Right ventricle myocardium inferior (tissue), 1 donor: ENCODE data around the gene LRRC8E. TPM values are rescaled to one million over a fixed set of nuclear protein-coding genes. Genes with fewer than 3 reads are reported as not detected.

Experiments used
- ATAC-seq: fragments of 200-7000 bp; cut with Tn5 transposase; one replicate; pipeline ENCODE4 v1.9.1; 2020; ENCODE audit warnings: mild to moderate bottlenecking, moderate library complexity
- DNase-seq: peaks from one replicate; pipeline ENCODE4 v3.0.0; 2021; ENCODE audit errors: missing footprints
- intact Hi-C: fragments of 100-400 bp; cut with DNase I; formaldehyde crosslinking; loops from one replicate; pipeline ENCODE4 v1.11.0; 2022
- total RNA-seq: library from RNA; stranded (reverse); fragmentation: NEBNext Ultra II Directional; extraction: Animal tissue kit (Norgen Biotek cat#: 25700); gene quantifications from one replicate; pipeline ENCODE4 v1.2.1, GENCODE V29; 2021
- donor health status: DM: no; HTN: yes; CAD: no; lungs with severe emphysema.

The LRRC8E gene
- total RNA-seq, 1 donor from 2014 or later = 2.5 TPM

DNA sequence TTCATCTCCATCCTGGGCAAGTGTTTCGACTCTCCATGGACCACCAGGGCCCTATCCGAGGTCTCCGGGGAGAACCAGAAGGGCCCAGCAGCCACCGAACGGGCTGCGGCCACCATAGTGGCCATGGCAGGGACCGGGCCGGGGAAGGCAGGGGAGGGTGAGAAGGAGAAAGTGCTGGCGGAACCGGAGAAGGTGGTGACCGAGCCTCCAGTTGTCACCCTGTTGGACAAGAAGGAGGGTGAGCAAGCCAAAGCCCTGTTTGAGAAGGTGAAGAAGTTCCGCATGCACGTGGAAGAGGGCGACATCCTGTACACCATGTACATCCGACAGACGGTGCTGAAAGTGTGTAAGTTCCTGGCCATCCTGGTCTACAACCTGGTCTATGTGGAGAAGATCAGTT, 10.7 kb downstream of the LRRC8E start:
- intact Hi-C loops = no loop called here
- peak; percentile 47 for DNase-seq
- no peak for ATAC-seq

GRCh38 chr19:7899751-7900378, 11.6 kb downstream of the LRRC8E start:
- intact Hi-C loops = loop anchor here (5.0 kb wide), 1 partner anchor 48 kb away; no protein-coding TSS in a partner anchor
- no peak for ATAC-seq
- DNase-seq = peak; percentile 41

DNA sequence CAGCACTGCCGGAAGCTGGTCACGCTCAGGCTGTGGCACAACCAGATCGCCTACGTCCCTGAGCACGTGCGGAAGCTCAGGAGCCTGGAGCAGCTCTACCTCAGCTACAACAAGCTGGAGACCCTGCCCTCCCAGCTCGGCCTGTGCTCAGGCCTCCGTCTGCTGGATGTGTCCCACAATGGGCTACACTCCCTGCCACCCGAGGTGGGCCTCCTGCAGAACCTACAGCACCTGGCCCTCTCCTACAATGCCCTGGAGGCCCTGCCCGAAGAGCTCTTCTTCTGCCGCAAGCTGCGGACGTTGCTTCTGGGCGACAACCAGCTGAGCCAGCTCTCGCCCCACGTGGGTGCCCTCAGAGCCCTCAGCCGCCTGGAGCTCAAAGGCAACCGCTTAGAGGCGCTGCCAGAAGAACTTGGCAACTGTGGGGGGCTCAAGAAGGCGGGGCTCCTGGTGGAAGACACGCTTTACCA, 12.1 kb downstream of the LRRC8E start:
- peak; percentile 45 for DNase-seq

GRCh38 chr19:7900931-7901330, 12.6 kb downstream of the LRRC8E start:
- peak; percentile 17 for DNase-seq
- ATAC-seq = no peak
- intact Hi-C loops = loop anchor here (5.0 kb wide), 1 partner anchor 49 kb away; no protein-coding TSS in a partner anchor

More for the DNA sequence above, 12.1 kb downstream of the LRRC8E start:
- intact Hi-C loops = loop anchor here (5.0 kb wide), 1 partner anchor 48 kb away; no protein-coding TSS in a partner anchor
- no peak for ATAC-seq

DNA sequence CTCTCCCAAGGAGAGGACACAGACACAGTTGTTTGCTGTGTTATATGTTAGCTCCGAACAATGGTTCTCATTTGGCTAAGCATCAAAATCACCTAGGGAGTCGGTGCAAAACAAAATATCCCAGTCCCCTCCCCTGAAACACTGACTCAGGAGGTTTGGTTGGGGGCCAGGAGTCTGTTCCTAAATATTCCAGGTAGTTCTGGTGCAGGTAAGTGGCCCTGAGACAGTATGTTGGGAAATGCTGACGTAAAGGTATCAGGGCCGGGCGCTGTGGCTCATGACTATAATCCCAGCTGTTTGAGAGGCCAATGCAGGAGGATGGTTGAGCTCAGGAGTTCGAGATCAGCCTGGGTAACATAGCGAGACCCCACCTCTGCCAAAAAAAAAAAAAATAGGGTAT, 13.0 kb downstream of the LRRC8E start:
- ATAC-seq (no peak), DNase-seq (peak; percentile 55)
- intact Hi-C loops = loop anchor here (5.0 kb wide), 1 partner anchor 49 kb away; no protein-coding TSS in a partner anchor

DNA sequence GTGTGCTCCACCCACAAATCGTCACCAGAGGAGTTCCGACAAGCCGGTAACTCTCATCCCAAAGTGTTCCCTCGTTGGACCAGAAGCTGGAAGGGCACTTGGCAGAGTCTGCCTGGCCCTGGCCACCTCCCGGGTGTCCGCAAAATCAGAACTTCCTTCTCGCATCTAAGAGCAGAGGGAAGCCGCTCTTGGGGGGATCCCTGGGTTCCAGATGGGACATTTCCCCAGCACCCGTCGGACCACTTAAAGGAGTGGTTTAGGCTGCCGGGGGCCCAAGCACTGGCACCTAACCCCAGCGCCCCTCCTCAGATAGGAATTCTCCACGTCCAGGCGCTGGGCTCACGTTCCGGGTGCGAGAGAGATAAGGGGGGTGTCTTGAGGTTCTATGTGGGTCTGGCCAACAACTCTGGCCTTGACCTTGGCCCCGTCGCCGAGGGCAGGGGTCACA, 14.5 kb downstream of the LRRC8E start:
- intact Hi-C loops = loop anchor here (1.0 to 5.0 kb wide), 4 partner anchors 17 to 73 kb away; partner anchors contain the start of genes EVI5L and SNAPC2
- ATAC-seq = no peak

DNA sequence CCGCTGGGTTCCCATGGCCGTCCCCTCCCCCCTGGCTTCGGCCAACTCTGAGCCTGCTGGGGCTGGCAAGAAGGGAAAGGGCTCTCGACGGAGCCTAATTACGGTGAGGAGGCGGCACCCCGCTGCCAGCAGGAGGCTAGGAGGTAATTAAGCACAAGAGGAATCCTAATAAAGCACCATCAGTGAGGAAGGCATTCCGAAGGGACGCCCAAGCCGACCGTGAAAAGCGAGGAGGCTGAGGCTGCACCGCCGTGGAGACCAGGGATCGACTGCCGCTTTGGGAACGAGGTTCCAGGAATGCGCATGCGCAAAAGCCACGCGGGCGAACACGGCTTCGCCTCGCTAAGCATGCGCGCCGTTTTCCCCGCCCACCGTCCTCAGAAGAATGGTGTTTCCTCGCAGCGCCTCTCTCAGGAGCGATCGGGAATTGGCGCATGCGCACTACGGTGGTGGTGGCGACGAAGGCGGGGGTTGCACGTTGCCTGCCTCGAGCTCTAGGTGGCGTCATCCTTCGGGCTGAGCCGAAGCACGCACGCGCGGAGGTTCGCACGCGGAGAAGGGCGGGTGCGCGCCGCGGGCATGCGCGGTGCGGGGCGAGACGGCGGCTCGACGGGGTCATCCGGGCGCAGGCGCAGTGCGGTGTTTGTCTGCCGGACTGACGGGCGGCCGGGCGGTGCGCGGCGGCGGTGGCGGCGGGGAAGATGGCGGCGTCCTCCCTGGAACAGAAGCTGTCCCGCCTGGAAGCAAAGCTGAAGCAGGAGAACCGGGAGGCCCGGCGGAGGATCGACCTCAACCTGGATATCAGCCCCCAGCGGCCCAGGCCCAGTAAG, 15.1 kb downstream of the LRRC8E start, which contains the start of gene MAP2K7:
Gene MAP2K7 (plus strand): TSS at position 634 of the 830 bp plus-strand sequence. CDS start 68 bp downstream, at position 702.
- intact Hi-C loops = loop anchor here (1.0 to 5.0 kb wide), 4 partner anchors 17 to 73 kb away; partner anchors contain the start of genes EVI5L and SNAPC2
- DNase-seq = peak; percentile 100
- ATAC-seq = peak; percentile 94

More for the DNA sequence above, 14.5 kb downstream of the LRRC8E start:
- DNase-seq = no peak

GRCh38 chr19:7904074-7905020, 16.0 kb downstream of the LRRC8E start:
- ATAC-seq (peak; percentile 36), DNase-seq (no peak)
- intact Hi-C loops = loop anchor here (5.0 kb wide), 1 partner anchor 52 kb away; no protein-coding TSS in a partner anchor

DNA sequence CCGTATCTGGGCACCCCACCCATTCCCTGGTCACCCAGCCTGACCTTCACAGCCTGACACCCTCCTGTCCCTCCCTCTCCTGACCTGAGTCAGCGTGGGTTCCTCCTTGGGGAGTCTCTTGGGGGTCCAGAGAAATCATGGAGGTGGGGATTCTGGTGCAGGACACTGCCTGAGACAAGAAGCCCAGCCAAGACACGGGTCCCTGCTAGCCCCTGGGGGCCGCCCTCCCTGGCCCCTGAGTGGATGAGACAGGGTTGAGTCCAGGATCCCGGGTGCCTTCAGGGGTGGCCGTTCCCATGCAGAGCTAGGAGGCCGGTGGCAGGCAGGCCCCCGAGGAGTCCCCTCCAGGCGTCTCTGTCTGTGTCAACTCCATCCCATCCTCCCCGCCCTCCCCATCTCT, 17.0 kb downstream of the LRRC8E start:
- ATAC-seq (no peak), DNase-seq (peak; percentile 44)
- intact Hi-C loops = no loop called here

- intact Hi-C loops = no loop called here
- no peak for ATAC-seq
- DNase-seq = peak; percentile 32
Observed at GRCh38 chr19:7905859-7906258, 17.5 kb downstream of the LRRC8E start.

- peak; percentile 63 for DNase-seq
- intact Hi-C loops = no loop called here
- ATAC-seq = no peak
Observed at GRCh38 chr19:7907122-7907521, 18.8 kb downstream of the LRRC8E start.

DNA sequence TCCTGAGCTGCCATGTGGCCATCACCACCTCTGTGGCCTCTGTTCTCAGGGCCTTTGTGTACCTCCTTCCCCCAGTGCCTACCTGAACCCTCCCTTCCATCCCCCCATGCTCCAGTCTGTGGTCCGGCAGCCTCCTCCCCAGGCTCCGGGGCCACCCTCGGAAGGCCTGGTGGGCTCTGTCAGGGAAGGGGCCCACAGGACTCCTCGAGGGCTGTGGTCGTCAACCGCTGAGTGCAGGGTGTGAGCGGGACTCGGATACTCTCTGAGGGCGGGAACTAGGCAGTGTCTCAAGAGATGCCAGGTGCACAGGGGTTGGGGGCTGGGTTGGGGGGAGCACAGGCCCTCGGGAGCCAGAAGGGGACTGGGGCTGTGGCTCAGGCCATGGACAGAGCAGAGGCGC, 19.2 kb downstream of the LRRC8E start:
- DNase-seq = no peak
- intact Hi-C loops = no loop called here
- ATAC-seq = no peak

GRCh38 chr19:7908078-7908699, 19.9 kb downstream of the LRRC8E start:
- ATAC-seq (no peak), DNase-seq (no peak)
- intact Hi-C loops = no loop called here

GRCh38 chr19:7908742-7909461, 20.6 kb downstream of the LRRC8E start:
- ATAC-seq (peak; percentile 5), DNase-seq (no peak)
- intact Hi-C loops = no loop called here

- DNase-seq (no peak), ATAC-seq (no peak)
- intact Hi-C loops = no loop called here
Observed at GRCh38 chr19:7909471-7910067, 21.3 kb downstream of the LRRC8E start.

GRCh38 chr19:7910321-7911161, 22.2 kb downstream of the LRRC8E start:
- no peak for DNase-seq
- intact Hi-C loops = no loop called here
- no peak for ATAC-seq
